Measurements from ENCODE around the gene CLDN5. TPM values are rescaled to one million over a fixed set of nuclear protein-coding genes. Genes with fewer than 3 reads are reported as not detected.
"Not testable (repeated sequence)": the region's sequence is repeated elsewhere in the genome, so short reads cannot be mapped to it uniquely, and the experiment has no call there.

CLDN5 gene
- total and polyA plus RNA-seq, 11 donors, result 16.8 to 79.0 (median 38.1) TPM

DNA sequence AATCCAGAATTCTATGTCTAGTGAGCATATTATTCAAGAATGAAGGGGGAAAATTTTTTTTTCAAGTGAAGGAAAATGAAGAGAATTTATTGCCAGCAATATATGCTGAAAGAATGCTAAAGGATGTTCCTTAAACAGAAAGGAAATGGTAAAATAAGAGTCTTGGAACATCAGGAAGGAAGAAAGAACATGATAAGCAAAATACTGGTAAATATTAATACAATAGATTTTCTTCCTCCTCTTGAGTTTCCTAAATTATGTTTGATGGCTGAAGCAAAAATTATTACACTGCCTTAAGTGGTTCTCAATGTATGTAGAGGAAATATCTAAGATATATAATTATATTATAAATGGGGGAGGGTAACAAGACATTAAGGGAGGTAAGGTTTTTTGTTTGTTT lies 9.6 kb upstream of the CLDN5 start:
- no peaks in the 10 kb centered on the region for H3K36me3 ChIP-seq
- TF ChIP-seq POLR2A (IDR thresholded peaks at IDR 0.05), result no peak
- TF ChIP-seq, protein P1, sequence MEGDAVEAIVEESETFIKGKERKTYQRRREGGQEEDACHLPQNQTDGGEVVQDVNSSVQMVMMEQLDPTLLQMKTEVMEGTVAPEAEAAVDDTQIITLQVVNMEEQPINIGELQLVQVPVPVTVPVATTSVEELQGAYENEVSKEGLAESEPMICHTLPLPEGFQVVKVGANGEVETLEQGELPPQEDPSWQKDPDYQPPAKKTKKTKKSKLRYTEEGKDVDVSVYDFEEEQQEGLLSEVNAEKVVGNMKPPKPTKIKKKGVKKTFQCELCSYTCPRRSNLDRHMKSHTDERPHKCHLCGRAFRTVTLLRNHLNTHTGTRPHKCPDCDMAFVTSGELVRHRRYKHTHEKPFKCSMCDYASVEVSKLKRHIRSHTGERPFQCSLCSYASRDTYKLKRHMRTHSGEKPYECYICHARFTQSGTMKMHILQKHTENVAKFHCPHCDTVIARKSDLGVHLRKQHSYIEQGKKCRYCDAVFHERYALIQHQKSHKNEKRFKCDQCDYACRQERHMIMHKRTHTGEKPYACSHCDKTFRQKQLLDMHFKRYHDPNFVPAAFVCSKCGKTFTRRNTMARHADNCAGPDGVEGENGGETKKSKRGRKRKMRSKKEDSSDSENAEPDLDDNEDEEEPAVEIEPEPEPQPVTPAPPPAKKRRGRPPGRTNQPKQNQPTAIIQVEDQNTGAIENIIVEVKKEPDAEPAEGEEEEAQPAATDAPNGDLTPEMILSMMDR (IDR thresholded peaks at IDR 0.05), result no peak
- H3K27me3 ChIP-seq, result peaks cover 0 to 4% (median 0%) of the 10 kb centered on the region in 9 donors
- ATAC-seq, result no peak
- H3K4me1 ChIP-seq, result peaks cover 0 to 4% (median 0%) of the 10 kb centered on the region in 12 donors
- H3K9me3 ChIP-seq, result no peaks in the 10 kb centered on the region
- DNase-seq, result no peak
- no peak overlapping the region for H3K27ac ChIP-seq
- no peak overlapping the region for H3K4me3 ChIP-seq
- intact Hi-C loops (cut with DNase I), result no loop called here

DNA sequence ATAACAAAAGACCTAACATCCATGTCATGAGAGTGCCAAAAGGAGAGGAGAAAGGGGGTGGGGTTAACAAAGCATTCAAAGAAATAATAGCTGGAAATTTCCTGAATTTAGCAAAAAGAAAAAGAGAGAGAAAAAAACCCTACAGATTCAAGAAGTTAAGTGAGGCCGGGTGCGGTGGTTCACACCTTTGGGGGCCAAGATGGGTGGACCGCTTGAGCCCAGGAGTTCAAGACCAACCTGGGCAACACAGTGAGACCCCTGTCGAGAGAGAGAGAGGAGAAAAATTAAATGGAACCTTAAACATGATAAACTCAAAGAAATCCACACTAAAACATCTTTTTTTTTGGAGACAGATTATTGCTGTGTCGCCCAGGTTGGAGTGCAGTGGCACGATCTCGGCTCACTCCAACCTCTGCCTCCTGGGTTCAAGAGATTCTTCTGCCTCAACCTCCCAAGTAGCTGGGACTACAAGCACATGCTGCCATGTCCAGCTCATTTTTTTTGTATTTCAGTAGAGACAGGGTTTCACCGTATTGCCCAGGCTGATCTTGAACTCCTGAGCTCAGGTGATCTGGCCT lies 8.9 kb upstream of the CLDN5 start:
- intact Hi-C loops (cut with DNase I), result no loop called here
- no peak for TF ChIP-seq POLR2A (IDR thresholded peaks at IDR 0.05)
- TF ChIP-seq, protein P1 (IDR thresholded peaks at IDR 0.05), result no peak
- Histone ChIP-seq H3K4me1 (peaks cover 0 to 4% (median under 1%) of the 10 kb centered on the region in 12 donors), H3K27me3 (peaks cover 0 to 4% (median 0%) of the 10 kb centered on the region in 9 donors), H3K9me3 (no peaks in the 10 kb centered on the region), H3K36me3 (no peaks in the 10 kb centered on the region), H3K4me3 (no peak overlapping the region), H3K27ac (no peak overlapping the region)
- WGBS, 4 donors, result 87 to 90% (median 88%) methylated on average over 8 of the region's 8 CpGs
- DNase-seq (no peak), ATAC-seq (no peak)

DNA sequence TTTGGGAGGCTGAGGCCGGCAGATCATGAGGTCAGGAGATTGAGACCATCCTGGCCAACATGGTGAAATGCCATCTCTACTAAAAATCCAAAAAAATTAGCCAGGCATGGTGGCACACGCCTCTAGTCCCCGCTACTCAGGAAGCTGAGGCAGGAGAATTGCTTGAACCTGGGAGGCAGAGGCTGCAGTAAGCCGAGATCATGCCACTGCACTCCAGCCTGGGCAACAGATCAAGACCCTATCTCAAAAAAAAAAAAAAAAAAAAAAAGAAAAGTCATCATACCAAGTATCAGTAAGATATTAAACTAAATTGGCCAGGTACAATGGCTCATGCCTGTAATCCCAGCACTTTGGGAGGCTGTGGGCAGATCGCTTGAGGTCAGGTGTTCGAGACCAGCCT lies 7.1 kb upstream of the CLDN5 start:
- ATAC-seq; H3K9me3 ChIP-seq; H3K36me3 ChIP-seq; H3K27me3 ChIP-seq; intact Hi-C loops (cut with DNase I); H3K4me3 ChIP-seq; H3K27ac ChIP-seq; DNase-seq: not testable (repeated sequence)
- 90 to 97% (median 94%) methylated on average over 6 of the region's 6 CpGs for WGBS, 4 donors
- peaks cover 5 to 18% (median 14%) of the 10 kb centered on the region in 12 donors for H3K4me1 ChIP-seq

DNA sequence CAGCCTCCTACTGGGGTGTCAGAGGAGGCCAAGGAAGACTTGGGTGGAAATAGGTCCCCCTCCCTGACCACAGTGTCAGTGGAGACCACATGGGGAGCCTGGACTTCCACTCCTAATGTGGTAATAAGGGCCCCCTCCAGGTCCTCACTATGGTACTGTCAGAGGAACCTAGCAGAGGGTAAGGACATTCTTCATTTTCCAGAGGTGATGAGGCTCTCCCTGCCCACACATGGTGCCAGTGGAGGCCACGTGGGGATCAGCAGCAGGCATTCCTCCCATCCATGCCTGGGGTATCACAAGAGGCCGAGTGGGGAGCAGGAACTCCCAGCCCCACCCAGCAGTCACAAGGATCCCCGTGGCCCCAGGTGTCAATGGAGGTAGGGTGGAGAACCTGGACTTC lies 6.5 kb upstream of the CLDN5 start:
- Histone ChIP-seq H3K27me3 (peaks cover 0 to 4% (median 0%) of the 10 kb centered on the region in 9 donors), H3K36me3 (no peaks in the 10 kb centered on the region), H3K27ac (no peak overlapping the region), H3K4me3 (no peak overlapping the region), H3K4me1 (peaks cover 5 to 24% (median 19%) of the 10 kb centered on the region in 12 donors), H3K9me3 (no peaks in the 10 kb centered on the region)
- TF ChIP-seq, protein P1 (IDR thresholded peaks at IDR 0.05), result no peak
- no peak for TF ChIP-seq POLR2A (IDR thresholded peaks at IDR 0.05)
- ATAC-seq, result peak in 1 of 4 donors; percentile 13
- intact Hi-C loops (cut with DNase I), result no loop called here
- DNase-seq, result no peak
- 72 to 91% (median 80%) methylated on average over 1 to 3 of the region's 3 CpGs for whole genome bisulfite sequencing, 4 donors

DNA sequence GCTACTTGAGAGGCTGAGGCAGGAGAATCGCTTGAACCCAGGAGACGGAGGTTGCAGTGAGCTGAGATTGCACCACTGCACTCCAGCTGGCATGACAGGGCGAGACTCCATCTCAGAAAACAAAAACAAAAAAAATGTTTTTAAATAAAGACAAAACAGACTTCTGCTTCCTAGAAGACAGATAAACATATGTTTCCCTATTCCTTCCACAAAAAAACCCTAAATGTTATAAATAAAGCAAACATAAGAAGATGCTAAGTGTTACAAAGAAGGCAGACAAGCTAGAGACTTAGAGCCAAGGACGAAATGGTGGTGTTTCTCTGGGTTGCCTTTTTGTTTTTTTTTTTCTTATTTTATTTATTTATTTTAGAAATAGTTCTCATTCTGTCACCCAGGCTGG lies 5.6 kb upstream of the CLDN5 start:
- no peak overlapping the region for H3K27ac ChIP-seq
- no peak for DNase-seq
- H3K36me3 ChIP-seq, result no peaks in the 10 kb centered on the region
- intact Hi-C loops (cut with DNase I), result loop anchor here in 5 of 10 donors (5.0 to 10.0 kb wide), 2 partner anchors 37 to 95 kb away; no protein-coding TSS in a partner anchor
- WGBS, 4 donors, result 82 to 91% (median 86%) methylated on average over 4 of the region's 4 CpGs
- peaks cover 0 to 12% (median 3%) of the 10 kb centered on the region in 9 donors for H3K27me3 ChIP-seq
- no peak for ATAC-seq
- no peaks in the 10 kb centered on the region for H3K9me3 ChIP-seq
- no peak overlapping the region for H3K4me3 ChIP-seq
- TF ChIP-seq, protein P1 (IDR thresholded peaks at IDR 0.05), result no peak
- TF ChIP-seq POLR2A (IDR thresholded peaks at IDR 0.05), result no peak
- H3K4me1 ChIP-seq, result peaks cover 5 to 33% (median 21%) of the 10 kb centered on the region in 12 donors

All from heart left ventricle (tissue), 16 donors.